Ecto neural progenitor cell (in vitro differentiated cells): ENCODE data around the gene FOXJ2.
"Not testable (repeated sequence)": the region's sequence is repeated elsewhere in the genome, so short reads cannot be mapped to it uniquely, and the experiment has no call there.

Source experiments
- DNase-seq: peaks from one replicate; pipeline ENCODE4 v3.0.0-alpha.2; 2018; ENCODE audit warnings: low spot score

Gene FOXJ2

DNA sequence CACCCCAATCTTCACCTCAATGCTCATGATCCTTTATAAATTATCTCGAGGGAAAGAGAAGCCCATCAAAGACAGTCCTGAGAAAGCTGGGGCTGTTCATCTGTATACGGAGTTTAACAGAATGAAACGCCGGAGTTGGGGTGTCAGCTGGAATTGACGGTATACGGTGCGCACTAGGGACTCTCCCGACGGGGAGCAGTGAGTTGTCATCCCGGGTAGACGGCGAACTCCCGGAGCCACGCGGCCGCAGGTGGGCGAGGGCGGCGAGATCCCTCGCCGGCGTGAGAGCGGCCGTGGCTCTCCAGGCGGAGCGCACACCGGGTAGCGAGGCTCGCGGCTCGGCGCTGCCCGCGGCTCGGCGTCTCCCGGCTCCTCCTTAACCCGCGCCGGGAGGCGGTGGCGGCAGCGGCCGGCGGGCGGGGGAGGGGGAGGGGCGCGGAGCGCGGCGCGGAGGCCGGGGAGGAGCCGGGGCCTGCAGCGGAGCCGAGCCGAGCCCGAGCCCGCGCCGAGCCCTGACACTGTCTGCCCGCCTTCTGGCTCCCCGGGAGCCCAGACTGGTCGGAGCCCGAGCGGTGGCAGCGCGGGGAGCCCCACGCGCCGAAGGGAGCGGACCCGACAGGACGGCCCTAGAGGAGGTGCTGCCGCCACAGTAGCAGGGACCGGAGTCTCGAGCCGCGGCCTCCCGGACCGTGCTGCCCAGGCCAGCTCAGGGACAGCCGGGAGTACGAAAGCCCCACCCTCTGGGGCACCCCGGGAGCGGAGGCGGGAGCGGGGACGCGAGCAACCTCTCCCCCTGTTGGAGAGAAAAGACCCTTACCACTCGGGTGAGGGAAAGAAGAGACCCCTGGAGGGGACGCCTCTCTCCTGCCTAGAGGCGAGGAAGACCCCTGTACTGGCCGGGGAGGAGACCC lies at the start of gene FOXJ2:
FOXJ2 (plus strand) TSS at position 475 of the 911 bp plus-strand sequence. CDS start 7,117 bp downstream, outside the sequence.
- DNase-seq, result peak; percentile 92

DNA sequence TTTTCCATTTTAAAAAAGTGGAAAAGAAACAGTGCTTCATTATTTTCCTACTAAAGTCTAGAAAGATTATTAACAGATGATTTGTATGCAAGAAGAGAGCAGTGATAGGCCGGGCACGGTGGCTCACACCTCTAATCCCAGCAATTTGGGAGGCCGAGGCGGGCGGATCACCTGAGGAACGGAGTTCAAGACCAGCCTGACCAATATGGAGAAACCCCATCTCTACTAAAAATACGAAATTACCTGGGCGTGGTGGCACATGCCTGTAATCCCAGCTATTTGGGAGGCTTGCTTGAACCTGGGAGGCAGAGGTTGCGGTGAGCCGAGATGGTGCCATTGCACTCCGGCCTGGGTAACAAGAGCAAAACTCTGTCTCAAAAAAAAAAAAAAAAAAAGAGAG lies 49.5 kb upstream of the FOXJ2 start:
- not testable (repeated sequence) for DNase-seq

- DNase-seq, result not testable (repeated sequence)
Measured at GRCh38 chr12:7983460-7983859, 49.1 kb upstream of the FOXJ2 start.

- no peak for DNase-seq
Measured at GRCh38 chr12:7984900-7985299, 47.6 kb upstream of the FOXJ2 start.

DNA sequence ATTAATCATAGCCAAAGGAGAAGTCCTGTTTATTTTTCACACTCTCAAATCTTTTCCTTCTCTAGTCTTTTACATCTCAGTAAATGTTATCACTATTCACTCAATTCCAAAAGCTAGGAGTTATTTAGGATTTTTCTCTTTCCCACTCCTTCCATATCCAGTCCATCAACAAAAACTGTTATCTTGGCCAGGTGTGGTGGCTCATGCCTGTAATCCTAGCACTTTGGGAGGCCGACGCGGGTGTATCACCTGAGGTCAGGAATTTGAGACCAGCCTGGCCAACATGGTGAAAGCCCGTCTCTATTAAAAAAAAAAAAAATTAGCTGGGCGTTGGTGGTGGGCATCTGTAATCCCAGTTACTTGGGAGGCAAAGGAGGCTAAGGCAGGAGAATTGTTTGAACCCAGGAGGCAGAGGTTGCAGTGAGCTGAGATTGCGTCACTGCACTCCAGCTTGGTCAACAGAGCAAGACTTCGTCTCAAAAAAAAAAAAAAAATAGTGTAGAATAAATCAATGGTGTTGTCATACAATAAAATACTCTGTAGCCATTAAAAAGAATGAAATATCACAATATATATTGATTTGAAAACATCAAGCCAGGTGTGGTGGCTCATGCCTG lies 46.6 kb upstream of the FOXJ2 start:
- DNase-seq, result no peak

GRCh38 chr12:7989827-7990491 lies 42.6 kb upstream of the FOXJ2 start:
- no peak for DNase-seq

DNA sequence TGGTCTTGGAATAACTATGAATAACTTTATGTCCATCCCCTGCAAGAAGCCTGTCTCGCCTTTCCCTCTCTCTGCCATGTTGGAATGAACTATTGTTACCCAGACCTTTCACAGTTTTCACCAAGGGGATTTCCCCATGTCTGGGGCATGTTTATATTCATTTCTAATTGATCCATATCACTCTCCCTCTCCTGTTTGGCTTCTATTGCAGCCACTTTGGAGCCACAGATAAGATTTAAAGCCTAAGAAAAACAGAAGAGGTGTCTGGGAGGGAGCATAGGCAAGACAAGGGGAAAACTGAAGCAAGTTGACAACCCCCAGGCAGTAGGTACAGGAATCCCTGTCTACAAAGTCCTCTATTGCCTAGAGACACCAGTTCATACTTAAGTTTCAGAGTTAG lies 41.0 kb upstream of the FOXJ2 start:
- no peak for DNase-seq

DNA sequence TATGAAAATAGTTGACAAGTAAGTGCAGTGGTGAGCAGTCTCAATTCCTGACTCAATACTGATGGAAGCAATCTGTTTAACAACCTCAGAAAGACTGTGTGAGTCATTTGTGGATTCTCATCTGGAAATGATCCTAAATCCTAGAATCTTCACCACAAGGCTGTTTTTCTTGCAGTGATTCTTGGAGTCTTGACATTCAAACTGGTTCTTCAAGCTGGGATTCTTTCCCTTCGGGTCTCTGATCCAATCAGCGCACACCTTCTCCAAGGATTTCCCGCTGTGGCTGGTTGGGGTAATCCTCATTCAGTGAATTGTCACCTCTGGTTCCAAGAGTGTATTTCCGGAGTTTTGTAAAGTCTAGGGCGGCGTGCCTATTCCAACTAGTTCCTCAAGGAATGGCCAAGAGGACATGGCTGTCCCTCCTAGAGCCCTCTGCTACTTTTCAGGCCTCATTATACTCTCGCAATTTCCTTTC lies 37.7 kb upstream of the FOXJ2 start:
- DNase-seq, result no peak

DNA sequence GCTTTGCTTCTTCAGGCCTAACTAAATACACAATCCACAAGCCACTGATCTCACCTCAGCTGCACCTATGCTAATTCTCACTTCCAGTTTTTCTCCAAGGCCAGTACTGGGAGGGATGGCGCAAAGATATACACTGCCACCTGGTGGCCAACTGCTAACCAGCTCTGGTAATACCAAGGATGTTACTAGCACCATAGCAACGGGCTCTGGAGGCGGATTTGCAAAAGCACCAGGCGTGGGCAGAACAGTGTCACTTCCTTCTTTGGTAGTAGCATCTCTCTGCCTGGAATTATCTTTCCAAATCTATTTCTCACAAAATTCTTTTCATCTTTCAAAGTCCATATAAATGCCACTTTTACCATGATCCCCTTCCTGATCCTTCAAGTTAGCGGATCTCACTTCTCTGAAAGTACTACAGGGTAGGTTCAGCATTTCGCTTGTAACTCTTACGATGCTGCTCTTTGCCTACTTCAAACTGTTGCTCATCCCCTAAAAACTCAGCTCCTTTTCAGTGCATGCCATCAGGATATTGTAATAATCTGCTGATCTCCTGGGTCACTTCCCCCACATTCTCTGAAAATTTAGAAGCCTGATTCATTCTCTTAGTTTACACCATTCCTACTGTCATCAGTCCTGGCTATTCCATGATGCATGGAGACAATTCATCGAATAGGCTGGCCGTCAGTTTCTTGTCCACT lies 37.1 kb upstream of the FOXJ2 start:
- peak; percentile 82 for DNase-seq

DNA sequence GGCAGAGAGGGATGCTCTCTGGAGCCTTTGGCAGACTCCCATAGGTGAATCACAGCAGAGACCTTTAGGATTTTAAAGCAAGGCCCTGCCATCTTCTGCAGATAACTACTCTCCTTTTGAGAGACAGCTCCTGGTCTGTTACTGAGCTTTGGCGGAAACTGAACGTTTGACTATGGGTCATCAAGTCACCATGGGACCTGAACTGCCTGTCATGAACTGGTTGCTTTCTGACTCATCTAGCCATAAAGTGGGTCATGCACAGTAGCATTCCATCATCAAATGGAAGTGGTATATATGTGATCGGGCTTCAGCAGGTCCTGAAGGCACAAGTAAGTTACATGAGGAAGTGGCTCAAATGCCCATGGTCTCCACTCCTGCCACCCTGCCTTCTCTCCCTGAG lies 31.7 kb upstream of the FOXJ2 start:
- not testable (repeated sequence) for DNase-seq

GRCh38 chr12:8001496-8001895 lies 31.0 kb upstream of the FOXJ2 start:
- not testable (repeated sequence) for DNase-seq

- not testable (repeated sequence) for DNase-seq
Measured at GRCh38 chr12:8004897-8005296, 27.6 kb upstream of the FOXJ2 start.

DNA sequence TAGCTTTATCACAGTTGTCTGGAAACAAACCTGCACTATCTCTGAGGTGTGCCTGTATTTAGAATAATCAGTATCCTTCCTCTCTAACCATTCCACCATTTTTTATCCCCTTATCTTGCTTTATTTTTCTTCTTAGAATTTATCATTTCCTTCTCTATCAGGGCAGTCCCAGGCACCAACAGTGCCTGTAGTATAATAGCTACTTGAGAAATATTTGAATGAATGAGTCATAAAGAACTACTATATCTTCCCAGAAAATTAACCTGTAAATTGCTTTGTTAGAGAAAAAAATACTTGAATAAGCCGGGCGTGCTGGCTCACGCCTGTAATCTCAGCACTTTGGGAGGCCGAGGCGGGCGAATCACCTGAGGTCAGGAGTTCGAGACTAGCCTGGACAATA lies 21.2 kb upstream of the FOXJ2 start:
- DNase-seq, result no peak

GRCh38 chr12:8012651-8013309 lies 19.7 kb upstream of the FOXJ2 start:
- no peak for DNase-seq

DNA sequence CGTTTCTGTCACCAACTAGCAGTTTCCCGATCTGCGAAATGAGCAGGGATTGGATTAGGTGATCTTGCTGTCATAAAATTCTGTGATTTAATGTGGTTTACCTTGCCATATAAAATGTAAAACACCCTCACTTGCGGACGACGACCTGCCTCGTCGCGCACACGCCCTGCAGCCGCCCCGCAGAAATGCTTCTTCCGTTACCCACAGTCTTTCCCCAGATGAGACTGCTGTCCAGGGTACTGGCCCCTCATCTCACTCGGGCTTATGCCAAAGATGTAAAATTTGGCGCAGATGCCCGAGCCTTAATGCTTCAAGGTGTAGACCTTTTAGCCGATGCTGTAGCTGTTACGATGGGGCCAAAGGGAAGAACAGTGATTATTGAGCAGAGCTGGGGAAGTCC lies 17.7 kb upstream of the FOXJ2 start:
- DNase-seq, result no peak

GRCh38 chr12:8018213-8018612 lies 14.3 kb upstream of the FOXJ2 start:
- DNase-seq, result not testable (repeated sequence)

DNA sequence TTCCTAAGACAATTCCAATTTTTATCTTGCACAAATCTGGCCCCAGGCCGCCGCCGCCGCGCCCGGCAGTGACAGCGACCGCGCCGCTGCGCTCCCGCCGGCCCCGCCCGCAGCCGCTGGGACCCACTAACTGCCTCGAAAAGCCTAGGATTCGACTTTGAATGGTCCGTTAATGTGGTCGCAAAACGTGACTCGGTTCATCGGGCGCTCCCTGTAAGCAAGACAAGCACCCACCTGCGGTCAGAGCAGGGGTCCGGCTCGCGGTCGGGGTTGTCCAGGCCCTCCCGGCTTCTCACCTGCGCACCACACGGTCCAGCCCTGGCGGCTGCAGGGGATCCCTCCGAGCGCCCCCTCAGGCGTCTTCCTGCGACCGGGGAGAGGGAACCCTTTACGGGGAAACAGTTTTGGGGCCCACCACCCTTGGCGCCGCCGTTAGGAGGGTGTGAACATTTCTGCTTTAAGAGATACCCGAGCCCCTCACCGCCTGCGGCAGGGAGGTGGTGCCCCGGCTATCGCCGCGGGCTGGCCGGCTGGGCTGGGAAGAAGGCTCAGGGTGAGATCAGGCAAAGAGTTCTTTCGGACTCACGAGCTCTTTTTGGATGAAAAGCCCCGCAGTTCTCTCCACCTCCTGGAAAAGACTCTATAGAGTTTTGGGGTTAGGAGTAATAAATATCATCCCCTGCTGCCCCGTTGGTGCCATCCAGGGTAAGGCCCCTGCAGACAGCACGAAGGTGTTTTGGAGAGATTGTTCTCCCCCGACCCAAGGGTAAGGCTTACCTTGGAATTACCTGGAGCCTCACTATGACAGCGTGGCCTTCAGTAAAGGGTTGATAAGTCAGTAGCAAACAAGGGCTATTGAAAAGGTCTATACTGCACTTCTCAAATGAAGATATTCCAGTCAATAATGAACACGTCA lies 13.6 kb upstream of the FOXJ2 start:
- peak; percentile 92 for DNase-seq

- DNase-seq, result peak; percentile 97
Measured at GRCh38 chr12:8026291-8026900, 6.1 kb upstream of the FOXJ2 start.

DNA sequence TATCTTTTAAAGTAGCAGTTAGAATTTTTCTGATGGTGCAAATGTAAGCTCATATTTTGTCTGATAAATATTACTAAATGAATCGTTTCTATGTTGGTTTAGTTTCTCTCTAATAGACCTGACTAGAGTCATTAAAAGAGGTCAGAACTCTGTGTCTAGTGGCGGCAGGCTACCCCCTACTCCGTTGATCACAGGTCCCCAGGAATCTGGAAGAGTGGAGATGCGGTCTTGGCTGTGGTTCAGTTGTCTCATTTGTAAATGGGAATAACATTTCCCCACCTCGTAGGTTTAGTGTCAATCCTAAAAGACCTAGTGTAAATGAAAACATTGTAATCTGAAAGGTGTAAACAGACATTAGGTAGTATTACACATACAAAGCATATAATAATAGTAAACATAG lies 4.7 kb upstream of the FOXJ2 start:
- no peak for DNase-seq

DNA sequence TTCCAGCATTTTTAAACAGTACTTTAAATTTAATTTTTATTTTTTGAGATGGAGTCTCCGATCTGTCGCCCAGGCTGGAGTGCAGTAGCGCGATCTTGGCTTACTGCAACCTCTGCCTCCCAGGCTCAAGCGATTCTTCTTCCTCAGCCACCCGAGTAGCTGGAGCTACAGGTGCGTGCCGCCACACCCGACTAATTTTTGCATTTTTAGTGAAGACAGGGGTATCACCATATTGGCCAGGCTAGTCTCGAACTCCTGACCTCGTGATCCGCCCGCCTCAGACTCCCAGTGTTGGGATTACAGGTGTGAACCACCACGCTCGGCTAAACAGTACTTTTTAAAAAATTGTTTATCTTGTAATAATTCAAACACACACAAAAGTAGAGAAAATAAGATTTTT lies 4.2 kb upstream of the FOXJ2 start:
- DNase-seq, result no peak
